AG09309 (cell line): ENCODE measurements around the gene CCNJ.
"Not testable (repeated sequence)": the region's sequence is repeated elsewhere in the genome, so short reads cannot be mapped to it uniquely, and the experiment has no call there.

Experiments used
- DNase-seq: peaks from one replicate; pipeline ENCODE4 v3.0.0-alpha.2; 2010; ENCODE audit warnings: low read depth
- H3K4me3 ChIP-seq: 2 replicates; pipeline ENCODE4 v1.5.1; 2011; ENCODE audit warnings: mild to moderate bottlenecking, low read depth, low read length, moderate library complexity; ENCODE audit not compliant: control insufficient read depth
- TF ChIP-seq, protein P1 (sequence below): IDR thresholded peaks from 2 replicates; pipeline ENCODE4 v1.5.1; 2011; ENCODE audit warnings: mild to moderate bottlenecking, low read depth, low read length, inconsistent platforms; ENCODE audit not compliant: insufficient read depth, control insufficient read depth; ENCODE audit errors: missing control alignments

Gene CCNJ, protein sequence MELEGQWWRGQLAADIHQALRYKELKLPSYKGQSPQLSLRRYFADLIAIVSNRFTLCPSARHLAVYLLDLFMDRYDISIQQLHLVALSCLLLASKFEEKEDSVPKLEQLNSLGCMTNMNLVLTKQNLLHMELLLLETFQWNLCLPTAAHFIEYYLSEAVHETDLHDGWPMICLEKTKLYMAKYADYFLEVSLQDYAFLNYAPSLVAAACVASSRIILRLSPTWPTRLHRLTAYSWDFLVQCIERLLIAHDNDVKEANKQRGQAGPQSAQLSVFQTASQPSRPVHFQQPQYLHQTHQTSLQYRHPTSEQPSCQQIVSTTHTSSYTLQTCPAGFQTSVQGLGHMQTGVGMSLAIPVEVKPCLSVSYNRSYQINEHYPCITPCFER

DNA sequence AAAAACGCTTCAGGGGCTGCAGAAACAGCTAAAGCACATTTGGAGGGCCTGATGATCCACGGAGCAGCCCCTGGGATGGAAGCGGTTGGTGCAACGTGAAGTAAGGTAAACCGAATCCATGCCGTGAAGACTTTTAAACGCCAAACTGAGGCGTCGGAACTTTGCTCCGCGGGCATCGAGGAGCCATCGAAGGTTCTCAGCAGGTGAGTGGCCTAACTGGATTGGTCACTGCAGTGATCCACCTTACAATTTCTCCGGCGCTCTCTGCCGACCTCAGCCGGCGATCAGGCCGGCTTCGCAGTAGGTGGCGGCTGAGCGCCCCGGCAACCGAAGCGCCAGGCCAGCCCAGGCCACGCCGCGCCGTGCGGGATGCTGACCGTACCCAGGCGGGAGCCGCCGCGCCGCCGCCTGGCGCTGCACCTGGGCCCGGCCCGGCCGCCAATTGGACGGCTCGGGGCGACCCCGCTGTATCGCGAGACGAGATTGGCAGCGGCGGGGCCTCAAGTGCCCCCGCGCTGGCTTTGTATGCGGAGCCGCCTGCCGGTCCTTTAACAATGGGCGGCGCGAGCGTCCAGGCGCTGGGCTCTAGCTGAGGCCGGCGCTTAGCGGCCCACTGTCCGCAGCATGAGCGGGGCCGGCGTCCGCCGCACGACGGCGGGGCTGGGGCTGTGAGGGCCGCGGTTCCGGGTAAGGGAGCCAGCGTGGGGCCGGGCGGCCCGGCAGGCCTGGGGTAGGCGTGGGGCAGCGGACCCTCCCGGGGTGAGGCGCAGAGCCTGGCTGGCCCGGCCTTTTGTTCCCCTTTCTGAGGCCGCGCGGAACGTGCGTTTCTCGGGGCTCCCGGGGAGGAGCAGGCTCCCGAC lies at the start of gene CCNJ:
CCNJ (plus strand) TSS at position 551 of the 860 bp plus-strand sequence. CDS start 811 bp downstream, outside the sequence.
- TF ChIP-seq, protein P1, sequence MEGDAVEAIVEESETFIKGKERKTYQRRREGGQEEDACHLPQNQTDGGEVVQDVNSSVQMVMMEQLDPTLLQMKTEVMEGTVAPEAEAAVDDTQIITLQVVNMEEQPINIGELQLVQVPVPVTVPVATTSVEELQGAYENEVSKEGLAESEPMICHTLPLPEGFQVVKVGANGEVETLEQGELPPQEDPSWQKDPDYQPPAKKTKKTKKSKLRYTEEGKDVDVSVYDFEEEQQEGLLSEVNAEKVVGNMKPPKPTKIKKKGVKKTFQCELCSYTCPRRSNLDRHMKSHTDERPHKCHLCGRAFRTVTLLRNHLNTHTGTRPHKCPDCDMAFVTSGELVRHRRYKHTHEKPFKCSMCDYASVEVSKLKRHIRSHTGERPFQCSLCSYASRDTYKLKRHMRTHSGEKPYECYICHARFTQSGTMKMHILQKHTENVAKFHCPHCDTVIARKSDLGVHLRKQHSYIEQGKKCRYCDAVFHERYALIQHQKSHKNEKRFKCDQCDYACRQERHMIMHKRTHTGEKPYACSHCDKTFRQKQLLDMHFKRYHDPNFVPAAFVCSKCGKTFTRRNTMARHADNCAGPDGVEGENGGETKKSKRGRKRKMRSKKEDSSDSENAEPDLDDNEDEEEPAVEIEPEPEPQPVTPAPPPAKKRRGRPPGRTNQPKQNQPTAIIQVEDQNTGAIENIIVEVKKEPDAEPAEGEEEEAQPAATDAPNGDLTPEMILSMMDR: no peak
- DNase-seq: peak; percentile 47
- peak within 1 kb of the TSS; percentile 97 for H3K4me3 ChIP-seq

DNA sequence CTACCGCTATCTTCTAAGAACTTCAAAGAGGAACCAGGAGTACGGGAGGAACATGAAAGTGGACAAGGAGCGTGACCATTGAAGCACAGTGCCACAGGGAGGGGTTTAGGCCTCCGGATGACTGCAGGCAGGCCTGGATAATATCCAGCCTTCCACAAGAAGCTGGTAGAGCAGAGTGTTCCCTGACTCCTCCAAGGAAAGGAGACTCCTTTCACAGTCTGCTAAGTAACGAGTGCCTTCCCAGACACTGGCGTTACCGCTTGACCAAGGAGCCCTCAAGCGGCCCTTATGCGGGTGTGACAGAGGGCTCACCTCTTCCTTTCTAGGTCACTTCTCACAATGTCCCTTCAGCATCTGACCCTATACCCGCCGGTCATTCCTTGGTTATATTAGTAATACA lies 49.0 kb upstream of the CCNJ start:
- DNase-seq: not testable (repeated sequence)

DNA sequence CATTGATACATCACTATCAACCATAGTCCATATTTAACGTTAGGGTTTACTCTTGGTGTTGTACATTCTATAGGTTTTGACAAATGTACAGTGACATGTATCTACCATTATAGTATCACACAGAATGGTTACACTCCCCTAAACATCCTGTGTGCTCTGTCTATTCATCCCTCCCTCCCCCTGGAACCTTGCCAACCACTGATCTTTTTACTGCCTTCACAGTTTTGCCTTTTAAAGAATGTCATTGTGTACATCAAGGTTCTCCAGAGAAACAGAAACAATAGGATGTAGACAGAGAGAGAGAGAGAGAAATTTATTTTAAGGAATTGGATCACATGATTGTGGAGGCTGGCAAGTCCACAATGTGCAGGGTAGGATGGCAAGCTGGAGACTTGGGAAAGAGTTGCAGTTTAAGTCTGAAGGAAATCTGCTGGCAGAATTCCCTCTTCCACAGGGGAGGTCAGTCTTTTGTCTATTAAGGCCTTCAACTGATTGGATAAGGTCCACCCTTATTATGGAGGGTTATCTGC lies 45.1 kb upstream of the CCNJ start:
- TF ChIP-seq, protein P1: no peak
- no peak overlapping the region for H3K4me3 ChIP-seq
- no peak for DNase-seq

More for the DNA sequence above, 49.0 kb upstream of the CCNJ start:
- H3K4me3 ChIP-seq: not testable (repeated sequence)

DNA sequence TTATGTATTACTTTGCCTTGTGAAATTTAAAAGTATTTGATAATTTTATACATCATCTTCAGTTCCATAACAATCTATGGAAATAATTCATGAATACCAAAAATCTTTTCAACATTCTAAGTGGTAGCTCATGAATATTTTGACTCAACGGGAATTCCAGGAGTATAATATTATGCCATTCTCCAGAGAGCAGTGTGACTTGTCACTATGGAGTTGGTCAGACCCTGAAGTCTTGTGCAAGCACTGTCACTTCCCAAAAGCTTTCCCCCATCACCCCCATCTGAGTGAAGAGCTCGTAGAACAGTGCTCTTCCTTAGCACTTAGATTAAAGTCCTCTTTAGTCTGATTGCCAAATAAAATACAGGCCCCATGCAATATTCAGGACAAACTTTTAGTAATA lies 29.4 kb upstream of the CCNJ start:
- no peak overlapping the region for H3K4me3 ChIP-seq
- TF ChIP-seq, protein P1: no peak

DNA sequence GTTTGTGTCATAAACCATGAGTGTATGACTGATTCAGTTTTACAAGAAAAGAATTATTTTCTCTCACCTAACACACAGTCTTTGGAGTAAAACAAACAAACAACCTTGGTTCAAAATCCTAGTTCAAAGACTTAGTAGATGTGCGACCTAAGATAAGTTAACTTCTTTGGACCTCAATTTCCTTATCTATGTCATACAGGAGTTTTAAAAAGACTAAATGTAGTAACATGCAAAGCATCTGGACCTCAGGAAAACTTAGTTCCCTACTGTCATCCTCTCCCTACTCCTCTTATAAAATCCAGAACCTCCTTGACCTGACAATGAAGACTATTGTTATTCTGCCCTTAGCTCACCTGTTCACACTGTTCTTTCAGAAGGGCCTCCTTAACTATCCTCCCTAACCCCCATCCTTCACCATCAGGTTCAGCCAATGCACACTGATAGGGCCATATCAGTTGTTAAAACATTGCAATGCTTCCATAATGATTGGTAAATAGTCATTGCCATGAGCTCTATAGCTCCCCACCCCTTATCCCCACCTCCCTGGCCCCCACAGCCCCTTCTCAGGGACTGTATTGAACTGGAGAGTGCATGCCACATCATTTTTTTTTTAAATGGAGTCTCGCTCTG lies 28.8 kb upstream of the CCNJ start:
- H3K4me3 ChIP-seq: no peak overlapping the region
- TF ChIP-seq, protein P1: no peak
- no peak for DNase-seq

More for the DNA sequence above, 29.4 kb upstream of the CCNJ start:
- DNase-seq: no peak

DNA sequence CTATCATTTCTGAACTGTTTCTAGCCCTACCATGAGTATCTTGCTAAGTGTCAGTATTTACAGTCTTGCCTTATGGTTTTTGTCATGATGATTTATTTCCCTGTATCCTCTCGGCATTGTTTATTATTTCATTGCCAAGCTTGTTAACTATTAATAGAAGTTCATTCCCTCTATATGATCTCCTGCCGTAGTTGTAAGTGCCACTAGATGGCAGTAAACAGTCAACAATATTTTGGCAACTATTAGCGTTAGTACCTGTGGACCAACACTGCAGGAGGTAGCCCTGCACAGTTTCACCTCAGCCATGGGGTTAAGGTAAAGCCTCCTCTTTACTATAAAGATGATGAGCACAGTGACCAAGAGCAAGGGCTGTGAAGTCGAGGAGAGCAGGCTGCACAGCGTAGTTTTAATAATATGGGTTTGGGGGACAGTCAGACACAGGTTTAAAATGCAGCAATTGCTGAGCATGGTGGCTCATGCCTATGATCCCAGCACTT lies 26.1 kb upstream of the CCNJ start:
- TF ChIP-seq, protein P1: peak; percentile 77
- DNase-seq: peak; percentile 21
- no peak overlapping the region for H3K4me3 ChIP-seq

DNA sequence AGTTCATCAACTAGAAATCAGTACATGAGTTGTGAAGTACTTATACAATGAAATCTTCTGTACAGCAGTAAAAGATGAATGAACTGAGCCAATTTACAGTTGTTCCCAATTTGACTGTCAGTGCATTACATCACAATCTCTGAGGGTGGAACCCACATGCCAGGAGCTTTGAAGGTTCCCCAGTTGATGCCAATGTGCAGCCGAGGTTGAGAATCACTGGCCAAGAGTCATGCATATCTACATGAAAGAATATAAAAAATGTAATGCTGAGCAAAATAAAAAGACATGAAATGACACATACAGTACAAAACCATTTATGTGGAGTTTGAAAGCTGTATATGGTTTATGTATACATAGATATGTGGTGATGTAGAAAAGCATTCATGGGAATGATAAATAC lies 22.1 kb upstream of the CCNJ start:
- TF ChIP-seq, protein P1: no peak
- DNase-seq: no peak
- H3K4me3 ChIP-seq: no peak overlapping the region
